HG02610 (cell line): ENCODE data around the gene HLA-DRA.

Experiments used
- ATAC-seq: cut with Tn5 transposase; IDR thresholded peaks from one replicate; pipeline ENCODE4 v1.9.1; 2021; ENCODE audit warnings: mild to moderate bottlenecking, moderate library complexity; ENCODE audit not compliant: unreplicated experiment

The HLA-DRA gene

DNA sequence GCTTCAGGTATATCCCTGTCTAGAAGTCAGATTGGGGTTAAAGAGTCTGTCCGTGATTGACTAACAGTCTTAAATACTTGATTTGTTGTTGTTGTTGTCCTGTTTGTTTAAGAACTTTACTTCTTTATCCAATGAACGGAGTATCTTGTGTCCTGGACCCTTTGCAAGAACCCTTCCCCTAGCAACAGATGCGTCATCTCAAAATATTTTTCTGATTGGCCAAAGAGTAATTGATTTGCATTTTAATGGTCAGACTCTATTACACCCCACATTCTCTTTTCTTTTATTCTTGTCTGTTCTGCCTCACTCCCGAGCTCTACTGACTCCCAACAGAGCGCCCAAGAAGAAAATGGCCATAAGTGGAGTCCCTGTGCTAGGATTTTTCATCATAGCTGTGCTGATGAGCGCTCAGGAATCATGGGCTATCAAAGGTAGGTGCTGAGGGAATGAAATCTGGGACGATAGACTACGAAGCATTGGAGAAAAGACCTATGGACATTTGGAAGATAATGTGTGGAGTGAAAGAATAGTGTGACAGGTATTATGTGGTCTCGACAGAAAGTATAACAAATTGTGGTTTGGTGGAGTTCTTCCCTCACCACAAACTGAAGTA, at the start of gene HLA-DRA:
Gene HLA-DRA (plus strand): TSS at position 286 of the 613 bp plus-strand sequence. CDS start 64 bp downstream, at position 350.
- peak; percentile 59 for ATAC-seq

- ATAC-seq: no peak
Measured at GRCh38 chr6:32391505-32391904, 48.2 kb upstream of the HLA-DRA start.

DNA sequence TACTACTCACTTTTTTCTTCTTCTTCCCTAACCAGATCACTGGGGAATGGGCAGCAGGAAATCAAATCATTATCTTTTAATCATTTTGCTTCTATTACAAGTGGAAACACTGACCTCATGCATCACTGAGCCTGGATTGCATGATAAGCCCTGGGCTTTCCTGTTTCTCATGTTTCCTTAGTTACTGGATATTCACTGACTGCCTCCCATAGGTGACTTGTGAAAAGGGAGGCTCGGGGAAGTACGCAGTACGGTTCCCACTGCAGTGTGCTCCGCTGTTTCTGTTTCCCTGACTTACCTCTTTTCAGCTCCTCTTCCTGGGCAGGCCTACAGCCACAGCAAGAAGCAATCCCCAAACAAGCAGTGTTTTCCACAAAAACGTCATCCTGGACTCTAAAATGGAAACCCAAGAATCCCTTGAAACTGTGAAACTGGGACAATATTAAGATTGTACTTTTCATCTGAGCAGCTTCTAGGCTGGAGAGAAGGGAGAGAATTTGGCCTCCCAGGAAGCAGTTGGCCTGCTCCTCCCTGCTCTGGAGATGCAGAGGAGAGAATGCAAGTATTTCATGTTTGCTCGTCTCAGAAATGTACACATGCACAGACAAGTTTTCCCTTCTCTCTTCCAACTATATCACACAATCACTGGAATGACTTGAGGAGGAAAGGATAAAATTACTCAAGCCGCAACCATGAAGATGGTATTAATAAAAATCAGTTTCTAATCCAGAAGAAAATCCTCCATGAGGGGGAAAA, 45.8 kb upstream of the HLA-DRA start:
- no peak for ATAC-seq

GRCh38 chr6:32396028-32396427, 43.7 kb upstream of the HLA-DRA start:
- no peak for ATAC-seq

- peak; percentile 72 for ATAC-seq
Measured at GRCh38 chr6:32397252-32397920, 42.3 kb upstream of the HLA-DRA start.

GRCh38 chr6:32401284-32401963, 38.3 kb upstream of the HLA-DRA start:
- no peak for ATAC-seq

DNA sequence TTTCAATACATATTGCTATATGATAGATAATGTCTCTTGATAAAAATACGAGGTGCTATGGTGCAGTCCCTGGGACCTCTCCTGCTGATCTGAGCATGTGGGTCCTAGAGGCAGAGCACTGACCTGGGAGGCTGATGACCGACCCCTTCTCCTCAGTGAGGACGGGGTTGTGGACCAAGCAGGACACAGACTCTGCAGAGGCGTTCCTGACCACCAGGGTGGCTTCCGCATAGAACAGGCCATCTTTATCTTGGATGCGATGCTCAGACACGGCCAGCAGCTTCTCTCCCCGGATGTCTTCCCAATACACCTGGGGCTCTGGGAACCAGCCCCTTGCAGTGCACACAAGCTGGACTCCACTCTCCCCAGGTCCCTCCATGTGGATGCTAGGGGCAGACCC, 36.9 kb upstream of the HLA-DRA start:
- ATAC-seq: no peak

- no peak for ATAC-seq
Measured at GRCh38 chr6:32405656-32406055, 34.0 kb upstream of the HLA-DRA start.

DNA sequence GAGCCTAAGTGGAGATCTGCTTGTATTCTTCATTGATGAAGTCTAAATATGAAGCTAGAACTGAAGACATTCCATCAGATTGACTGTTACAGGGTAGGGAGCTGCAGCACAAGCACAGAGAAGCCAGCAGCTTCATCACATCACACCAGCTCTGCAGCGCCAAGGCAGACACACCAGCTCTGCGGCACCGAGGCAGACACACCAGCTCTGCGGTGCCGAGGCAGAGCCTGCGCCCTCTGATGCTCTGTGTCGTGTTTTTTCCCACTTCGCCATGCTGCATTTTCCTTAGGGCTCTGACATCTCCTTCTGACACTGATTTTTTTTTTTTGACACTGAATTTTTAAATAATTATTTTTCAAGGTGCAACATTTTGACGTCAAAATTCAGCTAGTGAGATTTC, 33.5 kb upstream of the HLA-DRA start:
- ATAC-seq: no peak

- no peak for ATAC-seq
Measured at GRCh38 chr6:32406857-32407256, 32.8 kb upstream of the HLA-DRA start, which contains the start of gene BTNL2. Gene BTNL2, minus strand, starts transcription at chr6:32407181. Its CDS starts 58 bp downstream, at chr6:32407123.

GRCh38 chr6:32410906-32411305, 28.8 kb upstream of the HLA-DRA start:
- ATAC-seq: no peak

DNA sequence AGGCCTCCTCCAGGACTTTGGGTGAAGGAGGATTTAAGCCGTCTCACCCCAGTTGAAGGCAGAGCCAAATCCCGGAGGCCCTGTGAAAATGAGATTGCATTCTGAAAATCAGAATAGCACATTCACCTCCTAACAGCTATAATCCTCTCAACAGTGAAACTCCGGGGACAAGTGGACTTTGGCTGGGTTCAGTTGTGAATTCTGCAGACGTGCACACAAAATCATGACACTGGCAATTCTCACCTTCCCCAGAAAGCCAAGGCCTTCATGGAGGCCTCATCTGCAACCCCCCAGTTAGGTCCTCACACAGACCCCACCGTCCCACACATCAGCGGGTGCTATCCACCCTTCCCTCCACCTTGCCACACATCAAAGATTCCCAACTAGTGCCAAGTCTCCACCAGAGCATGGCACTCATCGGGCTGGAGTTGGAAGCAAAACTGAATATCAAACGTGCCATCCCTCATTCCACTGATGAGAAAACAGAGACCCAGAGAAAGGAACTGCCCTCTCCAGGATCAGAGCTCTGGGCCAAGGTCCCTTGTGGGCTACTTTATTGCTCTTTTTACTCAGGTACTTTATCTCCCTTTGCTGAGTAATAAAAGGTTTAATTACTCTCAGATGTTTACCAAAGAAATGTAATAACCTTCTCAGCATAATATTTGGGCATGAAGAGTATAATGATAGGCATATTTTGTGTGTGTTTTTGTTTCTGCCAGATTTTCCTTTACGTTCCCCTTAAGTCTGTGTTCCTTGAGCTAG, 27.9 kb upstream of the HLA-DRA start:
- ATAC-seq: no peak

DNA sequence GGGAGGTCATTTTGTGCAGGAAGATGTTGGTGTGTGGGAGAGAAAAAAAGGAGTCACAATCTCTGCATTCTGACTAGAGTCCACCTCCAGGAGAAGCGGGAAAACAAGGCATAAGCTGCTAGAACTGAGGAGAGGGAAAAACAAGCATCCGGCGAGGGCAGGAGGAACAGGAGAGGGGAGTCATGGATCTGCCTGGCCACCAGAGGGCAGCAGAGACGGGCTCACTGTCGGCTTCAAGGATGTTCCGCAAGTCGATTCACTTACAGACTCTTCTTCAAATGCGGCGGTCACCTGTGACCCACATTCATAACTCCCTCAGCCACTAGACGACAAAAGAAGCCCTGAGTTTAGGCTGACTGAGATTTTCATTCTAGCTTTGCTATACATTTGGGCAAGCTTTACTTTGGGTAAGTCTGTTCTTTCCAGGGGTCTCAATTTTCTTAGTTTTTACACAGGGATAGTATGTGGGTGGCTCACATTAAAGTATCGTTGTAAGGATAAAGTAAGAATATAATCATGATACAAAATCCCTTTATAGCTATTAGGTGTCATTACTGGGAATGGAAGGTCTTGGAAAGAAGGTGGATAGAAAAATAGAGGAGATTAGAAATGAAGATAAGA, 26.1 kb upstream of the HLA-DRA start:
- ATAC-seq: no peak

DNA sequence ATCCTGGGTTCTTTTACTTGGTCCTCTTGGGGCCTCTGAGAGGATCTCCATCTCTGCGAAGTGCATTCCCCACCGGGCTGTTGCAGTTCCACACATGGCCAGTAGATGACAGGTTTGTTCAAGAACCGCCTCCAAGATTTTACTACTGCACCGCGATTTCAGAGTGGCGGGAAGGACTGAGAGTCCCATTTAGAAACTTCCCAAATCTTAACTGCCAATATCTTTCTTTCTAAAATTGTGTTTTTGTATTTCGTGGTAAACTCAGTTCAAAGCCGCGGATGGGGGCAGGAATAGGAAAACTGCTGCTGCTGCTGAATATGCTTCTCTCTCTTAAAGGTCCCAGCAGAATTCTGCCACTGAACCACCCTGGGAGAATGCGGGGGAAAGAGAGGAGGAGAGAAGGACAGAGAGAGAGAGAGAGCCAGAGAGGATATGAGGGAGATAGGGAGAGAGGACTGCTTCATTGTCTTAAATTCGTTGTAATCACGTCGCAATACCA, 24.1 kb upstream of the HLA-DRA start:
- no peak for ATAC-seq

GRCh38 chr6:32416036-32416435, 23.7 kb upstream of the HLA-DRA start:
- no peak for ATAC-seq

DNA sequence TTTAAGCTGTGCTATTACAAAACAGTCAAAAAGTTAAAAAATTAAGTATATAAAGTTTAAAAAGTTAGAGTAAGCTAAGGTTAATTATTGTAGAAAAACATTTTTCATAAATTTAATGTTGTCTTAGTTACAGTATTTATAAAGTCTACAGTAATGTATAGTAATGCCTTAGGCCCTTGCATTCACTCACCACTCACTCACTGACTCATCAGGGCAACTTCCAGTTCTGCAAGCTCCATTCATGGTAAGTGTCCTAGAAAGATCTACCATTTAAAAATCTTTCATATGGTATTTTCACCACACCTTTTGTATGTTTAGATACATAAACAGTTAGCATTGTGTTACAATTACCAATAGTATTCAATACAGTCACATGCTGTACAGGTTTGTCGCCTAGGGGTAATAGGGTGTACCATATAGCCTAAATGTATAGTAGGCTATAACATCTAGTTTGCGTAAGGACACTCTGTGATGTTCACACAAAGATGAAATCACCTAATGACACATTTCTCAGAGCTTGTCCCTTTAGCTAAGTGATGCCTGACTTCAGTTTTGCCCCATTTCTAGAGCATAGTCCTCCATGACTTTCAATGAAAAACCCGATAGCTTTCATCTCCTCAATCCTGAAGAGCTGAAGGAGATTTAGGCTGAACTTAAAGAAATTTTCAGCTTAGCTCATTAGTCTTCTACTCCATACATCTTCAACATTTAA, 14.9 kb upstream of the HLA-DRA start:
- ATAC-seq: no peak

GRCh38 chr6:32426338-32426737, 13.3 kb upstream of the HLA-DRA start:
- ATAC-seq: no peak

GRCh38 chr6:32427218-32427617, 12.5 kb upstream of the HLA-DRA start:
- ATAC-seq: no peak

GRCh38 chr6:32427934-32428474, 11.7 kb upstream of the HLA-DRA start:
- no peak for ATAC-seq
